ENCODE data around the gene MPL.

DNA sequence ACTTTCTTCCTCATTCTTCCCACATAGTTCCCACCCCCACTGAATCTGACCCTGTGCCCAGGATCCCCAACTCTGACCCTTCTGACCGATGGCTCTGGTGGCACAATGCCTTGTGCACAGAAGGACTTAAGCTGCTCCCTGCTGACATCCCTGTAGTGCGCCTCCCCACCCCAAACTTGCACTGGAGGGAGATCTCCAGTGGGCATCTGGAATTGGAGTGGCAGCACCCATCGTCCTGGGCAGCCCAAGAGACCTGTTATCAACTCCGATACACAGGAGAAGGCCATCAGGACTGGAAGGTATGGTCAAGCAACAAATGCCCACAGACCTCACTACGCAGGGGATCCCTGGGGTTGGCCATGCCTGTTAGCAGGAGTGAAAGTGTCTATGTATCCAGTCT is 9.0 kb downstream of the MPL start:
- TF ChIP-seq, protein P1, sequence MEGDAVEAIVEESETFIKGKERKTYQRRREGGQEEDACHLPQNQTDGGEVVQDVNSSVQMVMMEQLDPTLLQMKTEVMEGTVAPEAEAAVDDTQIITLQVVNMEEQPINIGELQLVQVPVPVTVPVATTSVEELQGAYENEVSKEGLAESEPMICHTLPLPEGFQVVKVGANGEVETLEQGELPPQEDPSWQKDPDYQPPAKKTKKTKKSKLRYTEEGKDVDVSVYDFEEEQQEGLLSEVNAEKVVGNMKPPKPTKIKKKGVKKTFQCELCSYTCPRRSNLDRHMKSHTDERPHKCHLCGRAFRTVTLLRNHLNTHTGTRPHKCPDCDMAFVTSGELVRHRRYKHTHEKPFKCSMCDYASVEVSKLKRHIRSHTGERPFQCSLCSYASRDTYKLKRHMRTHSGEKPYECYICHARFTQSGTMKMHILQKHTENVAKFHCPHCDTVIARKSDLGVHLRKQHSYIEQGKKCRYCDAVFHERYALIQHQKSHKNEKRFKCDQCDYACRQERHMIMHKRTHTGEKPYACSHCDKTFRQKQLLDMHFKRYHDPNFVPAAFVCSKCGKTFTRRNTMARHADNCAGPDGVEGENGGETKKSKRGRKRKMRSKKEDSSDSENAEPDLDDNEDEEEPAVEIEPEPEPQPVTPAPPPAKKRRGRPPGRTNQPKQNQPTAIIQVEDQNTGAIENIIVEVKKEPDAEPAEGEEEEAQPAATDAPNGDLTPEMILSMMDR (IDR thresholded peaks at IDR 0.05) = no peak
- TF ChIP-seq POLR2A (IDR thresholded peaks at IDR 0.05) = no peak
- no peak for TF ChIP-seq POLR2AphosphoS5 (IDR thresholded peaks at IDR 0.05)
- no peak for TF ChIP-seq EP300 (IDR thresholded peaks at IDR 0.05)
